Measurements from ENCODE around the gene RASAL1.

The RASAL1 gene

GRCh38 chr12:113109872-113110599, 25.5 kb downstream of the RASAL1 start:
- Histone ChIP-seq H3K27me3 (replicated peaks; ENCODE audit: control insufficient read depth, insufficient read depth, low read length) (peaks cover 28% of the 10 kb centered on the region), H3K9me3 (ENCODE audit: control insufficient read depth, low read length) (no peaks in the 10 kb centered on the region), H3K4me1 (ENCODE audit: control insufficient read depth, insufficient read depth, low read length) (no peaks in the 10 kb centered on the region), H3K36me3 (ENCODE audit: control insufficient read depth, insufficient read depth, low read length, severe bottlenecking) (no peaks in the 10 kb centered on the region), H3K4me3 (ENCODE audit: low read length) (no peak overlapping the region), H3K9ac (ENCODE audit: low read length) (no peak overlapping the region)
- no peak for DNase-seq (ENCODE audit: low read depth)

- Histone ChIP-seq H3K4me3 (ENCODE audit: low read length) (no peak overlapping the region), H3K27me3 (replicated peaks; ENCODE audit: control insufficient read depth, insufficient read depth, low read length) (peaks cover 33% of the 10 kb centered on the region), H3K36me3 (ENCODE audit: control insufficient read depth, insufficient read depth, low read length, severe bottlenecking) (no peaks in the 10 kb centered on the region), H3K9ac (ENCODE audit: low read length) (no peak overlapping the region), H3K4me1 (ENCODE audit: control insufficient read depth, insufficient read depth, low read length) (no peaks in the 10 kb centered on the region), H3K9me3 (ENCODE audit: control insufficient read depth, low read length) (no peaks in the 10 kb centered on the region)
- DNase-seq (ENCODE audit: low read depth), result no peak
Measured at GRCh38 chr12:113109360-113109759, 26.2 kb downstream of the RASAL1 start.

GRCh38 chr12:113108308-113108707, 27.3 kb downstream of the RASAL1 start:
- Histone ChIP-seq H3K27me3 (replicated peaks; ENCODE audit: control insufficient read depth, insufficient read depth, low read length) (peaks cover 40% of the 10 kb centered on the region), H3K9ac (ENCODE audit: low read length) (no peak overlapping the region), H3K9me3 (ENCODE audit: control insufficient read depth, low read length) (no peaks in the 10 kb centered on the region), H3K4me3 (ENCODE audit: low read length) (no peak overlapping the region), H3K36me3 (ENCODE audit: control insufficient read depth, insufficient read depth, low read length, severe bottlenecking) (no peaks in the 10 kb centered on the region), H3K4me1 (ENCODE audit: control insufficient read depth, insufficient read depth, low read length) (no peaks in the 10 kb centered on the region)
- DNase-seq (ENCODE audit: low read depth), result no peak

GRCh38 chr12:113106361-113106760, 29.2 kb downstream of the RASAL1 start:
- no peak for DNase-seq (ENCODE audit: low read depth)
- no peaks in the 10 kb centered on the region for H3K9me3 ChIP-seq (ENCODE audit: control insufficient read depth, low read length)
- no peak overlapping the region for H3K9ac ChIP-seq (ENCODE audit: low read length)
- no peak overlapping the region for H3K4me3 ChIP-seq (ENCODE audit: low read length)
- H3K27me3 ChIP-seq (replicated peaks; ENCODE audit: control insufficient read depth, insufficient read depth, low read length), result peaks cover 40% of the 10 kb centered on the region
- H3K36me3 ChIP-seq (ENCODE audit: control insufficient read depth, insufficient read depth, low read length, severe bottlenecking), result no peaks in the 10 kb centered on the region
- H3K4me1 ChIP-seq (ENCODE audit: control insufficient read depth, insufficient read depth, low read length), result no peaks in the 10 kb centered on the region

GRCh38 chr12:113105606-113106271, 29.8 kb downstream of the RASAL1 start:
- Histone ChIP-seq H3K4me3 (ENCODE audit: low read length) (no peak overlapping the region), H3K4me1 (ENCODE audit: control insufficient read depth, insufficient read depth, low read length) (no peaks in the 10 kb centered on the region), H3K36me3 (ENCODE audit: control insufficient read depth, insufficient read depth, low read length, severe bottlenecking) (no peaks in the 10 kb centered on the region), H3K27me3 (replicated peaks; ENCODE audit: control insufficient read depth, insufficient read depth, low read length) (peaks cover 36% of the 10 kb centered on the region), H3K9me3 (ENCODE audit: control insufficient read depth, low read length) (no peaks in the 10 kb centered on the region), H3K9ac (ENCODE audit: low read length) (no peak overlapping the region)
- no peak for DNase-seq (ENCODE audit: low read depth)

- H3K4me3 ChIP-seq (ENCODE audit: low read length), result no peak overlapping the region
Measured at GRCh38 chr12:113104953-113105510, 30.5 kb downstream of the RASAL1 start.

GRCh38 chr12:113103756-113104450, 31.7 kb downstream of the RASAL1 start:
- H3K4me1 ChIP-seq (ENCODE audit: control insufficient read depth, insufficient read depth, low read length), result peaks cover 2% of the 10 kb centered on the region
- H3K27me3 ChIP-seq (replicated peaks; ENCODE audit: control insufficient read depth, insufficient read depth, low read length), result peaks cover 28% of the 10 kb centered on the region
- H3K36me3 ChIP-seq (ENCODE audit: control insufficient read depth, insufficient read depth, low read length, severe bottlenecking), result no peaks in the 10 kb centered on the region
- H3K9me3 ChIP-seq (ENCODE audit: control insufficient read depth, low read length), result no peaks in the 10 kb centered on the region
- no peak overlapping the region for H3K9ac ChIP-seq (ENCODE audit: low read length)
- H3K4me3 ChIP-seq (ENCODE audit: low read length), result no peak overlapping the region
- DNase-seq (ENCODE audit: low read depth), result no peak

More at GRCh38 chr12:113104953-113105510, 30.5 kb downstream of the RASAL1 start:
- Histone ChIP-seq H3K36me3 (ENCODE audit: control insufficient read depth, insufficient read depth, low read length, severe bottlenecking) (no peaks in the 10 kb centered on the region), H3K9ac (ENCODE audit: low read length) (no peak overlapping the region), H3K4me1 (ENCODE audit: control insufficient read depth, insufficient read depth, low read length) (no peaks in the 10 kb centered on the region), H3K27me3 (replicated peaks; ENCODE audit: control insufficient read depth, insufficient read depth, low read length) (peaks cover 35% of the 10 kb centered on the region), H3K9me3 (ENCODE audit: control insufficient read depth, low read length) (no peaks in the 10 kb centered on the region)
- DNase-seq (ENCODE audit: low read depth), result no peak

- no peak for DNase-seq (ENCODE audit: low read depth)
- no peak overlapping the region for H3K4me3 ChIP-seq (ENCODE audit: low read length)
- peaks cover 11% of the 10 kb centered on the region for H3K4me1 ChIP-seq (ENCODE audit: control insufficient read depth, insufficient read depth, low read length)
- no peak overlapping the region for H3K9ac ChIP-seq (ENCODE audit: low read length)
- H3K9me3 ChIP-seq (ENCODE audit: control insufficient read depth, low read length), result no peaks in the 10 kb centered on the region
- H3K36me3 ChIP-seq (ENCODE audit: control insufficient read depth, insufficient read depth, low read length, severe bottlenecking), result no peaks in the 10 kb centered on the region
- peaks cover 28% of the 10 kb centered on the region for H3K27me3 ChIP-seq (replicated peaks; ENCODE audit: control insufficient read depth, insufficient read depth, low read length)
Measured at GRCh38 chr12:113102811-113103210, 32.8 kb downstream of the RASAL1 start.

GRCh38 chr12:113101751-113102150, 33.8 kb downstream of the RASAL1 start:
- Histone ChIP-seq H3K36me3 (ENCODE audit: control insufficient read depth, insufficient read depth, low read length, severe bottlenecking) (no peaks in the 10 kb centered on the region), H3K9ac (ENCODE audit: low read length) (no peak overlapping the region), H3K27me3 (replicated peaks; ENCODE audit: control insufficient read depth, insufficient read depth, low read length) (peaks cover 28% of the 10 kb centered on the region), H3K4me3 (ENCODE audit: low read length) (no peak overlapping the region), H3K4me1 (ENCODE audit: control insufficient read depth, insufficient read depth, low read length) (peaks cover 12% of the 10 kb centered on the region), H3K9me3 (ENCODE audit: control insufficient read depth, low read length) (no peaks in the 10 kb centered on the region)
- DNase-seq (ENCODE audit: low read depth), result no peak

- no peak overlapping the region for H3K4me3 ChIP-seq (ENCODE audit: low read length)
- no peaks in the 10 kb centered on the region for H3K9me3 ChIP-seq (ENCODE audit: control insufficient read depth, low read length)
- H3K9ac ChIP-seq (ENCODE audit: low read length), result no peak overlapping the region
- no peak for DNase-seq (ENCODE audit: low read depth)
- H3K27me3 ChIP-seq (replicated peaks; ENCODE audit: control insufficient read depth, insufficient read depth, low read length), result peaks cover 20% of the 10 kb centered on the region
- peaks cover 12% of the 10 kb centered on the region for H3K4me1 ChIP-seq (ENCODE audit: control insufficient read depth, insufficient read depth, low read length)
- H3K36me3 ChIP-seq (ENCODE audit: control insufficient read depth, insufficient read depth, low read length, severe bottlenecking), result no peaks in the 10 kb centered on the region
Measured at GRCh38 chr12:113099764-113100163, 35.8 kb downstream of the RASAL1 start.

- Histone ChIP-seq H3K36me3 (ENCODE audit: control insufficient read depth, insufficient read depth, low read length, severe bottlenecking) (no peaks in the 10 kb centered on the region), H3K9ac (ENCODE audit: low read length) (no peak overlapping the region), H3K4me3 (ENCODE audit: low read length) (no peak overlapping the region), H3K4me1 (ENCODE audit: control insufficient read depth, insufficient read depth, low read length) (peaks cover 12% of the 10 kb centered on the region), H3K9me3 (ENCODE audit: control insufficient read depth, low read length) (no peaks in the 10 kb centered on the region), H3K27me3 (replicated peaks; ENCODE audit: control insufficient read depth, insufficient read depth, low read length) (peaks cover 18% of the 10 kb centered on the region)
- no peak for DNase-seq (ENCODE audit: low read depth)
Measured at GRCh38 chr12:113099364-113099763, 36.2 kb downstream of the RASAL1 start.

Measured in adipocyte (in vitro differentiated cells).